ENCODE results near the gene USP20. TPM values are rescaled to one million over a fixed set of nuclear protein-coding genes. Genes with fewer than 3 reads are reported as not detected.

The USP20 gene
- total RNA-seq, 2 experiments from 2014 or later, result 80.4 to 80.9 TPM

GRCh38 chr9:129839324-129840023, 4.2 kb downstream of the USP20 start:
- Mint-ChIP-seq H3K9me3 (no peaks in the 10 kb centered on the region), H3K27me3 (no peaks in the 10 kb centered on the region), H3K36me3 (ENCODE audit: low read depth) (peaks cover 60% of the 10 kb centered on the region), H3K4me1 (ENCODE audit: low read depth) (peaks cover 75% of the 10 kb centered on the region), H3K27ac (peak overlapping the region; percentile 92), H3K4me3 (peak overlapping the region; percentile 85)
- Histone ChIP-seq H3K9me3 (ENCODE audit: control insufficient read depth in 1 of 2, insufficient read depth in 1 of 2, low read length in 2 of 2) (no peaks in the 10 kb centered on the region), H3K27me3 (ENCODE audit: control insufficient read depth in 1 of 2, insufficient read depth in 2 of 2, low read length in 2 of 2) (no peaks in the 10 kb centered on the region), H3K36me3 (ENCODE audit: insufficient read depth, low read length) (peaks cover 28% of the 10 kb centered on the region), H3K27ac (ENCODE audit: low read depth in 1 of 2, low read length in 2 of 2) (peak overlapping the region; percentile 45 to 62), H3K4me1 (ENCODE audit: insufficient read depth, low read length) (peaks cover 61% of the 10 kb centered on the region), H3K4me3 (ENCODE audit: low read length) (peak overlapping the region; percentile 9)
- DNase-seq, result no peak
- CTCF ChIA-PET, result interaction anchor here (1.0 to 1.3 kb wide), 3 partner anchors 12 to 218 kb away, joined by 3 to 4 read pairs (median 4); no protein-coding TSS in a partner anchor
- no peak for ATAC-seq (ENCODE audit: poor library complexity)
- intact Hi-C loops (cut with DNase I, micrococcal nuclease), result loop anchor here (2.0 to 10.0 kb wide), 3 partner anchors 27 to 203 kb away; partner anchors contain the start of gene FNBP1 (in 1 of the 2)
- no peak for TF ChIP-seq CTCF (IDR thresholded peaks at IDR 0.05)
- POLR2A ChIA-PET, result interaction anchor here (0.8 to 6.9 kb wide), 8 partner anchors 11 to 50 kb away, joined by 3 to 134 read pairs (median 4); no protein-coding TSS in a partner anchor

GRCh38 chr9:129840034-129840433, 4.8 kb downstream of the USP20 start:
- peak in 7 of 14 experiments; percentile 14 to 55 (median 31) for DNase-seq
- TF ChIP-seq CTCF (IDR thresholded peaks at IDR 0.05), result no peak
- peaks cover 55% of the 10 kb centered on the region for H3K36me3 Mint-ChIP-seq (ENCODE audit: low read depth)
- H3K27me3 Mint-ChIP-seq, result no peaks in the 10 kb centered on the region
- peak overlapping the region; percentile 68 for H3K4me3 Mint-ChIP-seq
- H3K4me1 Mint-ChIP-seq (ENCODE audit: low read depth), result peaks cover 75% of the 10 kb centered on the region
- intact Hi-C loops (cut with DNase I, micrococcal nuclease), result loop anchor here in 1 of 2 experiments (2.0 kb wide), 1 partner anchor 27 kb away; no protein-coding TSS in a partner anchor
- Histone ChIP-seq H3K4me1 (ENCODE audit: insufficient read depth, low read length) (peaks cover 60% of the 10 kb centered on the region), H3K4me3 (ENCODE audit: low read length) (peak overlapping the region; percentile 9), H3K36me3 (ENCODE audit: insufficient read depth, low read length) (peaks cover 28% of the 10 kb centered on the region), H3K27me3 (ENCODE audit: control insufficient read depth in 1 of 2, insufficient read depth in 2 of 2, low read length in 2 of 2) (no peaks in the 10 kb centered on the region), H3K9me3 (ENCODE audit: control insufficient read depth in 1 of 2, insufficient read depth in 1 of 2, low read length in 2 of 2) (no peaks in the 10 kb centered on the region), H3K27ac (ENCODE audit: low read depth in 1 of 2, low read length in 2 of 2) (peak overlapping the region; percentile 45 to 59)
- ChIA-PET POLR2A (no interaction called here), CTCF (interaction anchor here (0.6 to 0.7 kb wide), 2 partner anchors 24 to 55 kb away, joined by 3 read pairs; no protein-coding TSS in a partner anchor)
- H3K27ac Mint-ChIP-seq, result peak overlapping the region; percentile 92
- peak; percentile 21 for ATAC-seq (ENCODE audit: poor library complexity)
- no peaks in the 10 kb centered on the region for H3K9me3 Mint-ChIP-seq

- H3K9me3 ChIP-seq (ENCODE audit: control insufficient read depth in 1 of 2, insufficient read depth in 1 of 2, low read length in 2 of 2), result no peaks in the 10 kb centered on the region
- no peaks in the 10 kb centered on the region for H3K27me3 ChIP-seq (ENCODE audit: control insufficient read depth in 1 of 2, insufficient read depth in 2 of 2, low read length in 2 of 2)
- POLR2A ChIA-PET, result no interaction called here
- Mint-ChIP-seq H3K4me3 (peak overlapping the region; percentile 1), H3K4me1 (ENCODE audit: low read depth) (peaks cover 76% of the 10 kb centered on the region), H3K27ac (peak overlapping the region; percentile 92), H3K36me3 (ENCODE audit: low read depth) (peaks cover 47% of the 10 kb centered on the region), H3K9me3 (no peaks in the 10 kb centered on the region), H3K27me3 (no peaks in the 10 kb centered on the region)
- H3K4me1 ChIP-seq (ENCODE audit: insufficient read depth, low read length), result peaks cover 70% of the 10 kb centered on the region
- ATAC-seq (ENCODE audit: poor library complexity) (no peak), DNase-seq (no peak)
- CTCF ChIA-PET, result no interaction called here
- H3K4me3 ChIP-seq (ENCODE audit: low read length), result no peak overlapping the region
- H3K27ac ChIP-seq (ENCODE audit: low read depth in 1 of 2, low read length in 2 of 2), result no peak overlapping the region
- TF ChIP-seq CTCF (IDR thresholded peaks at IDR 0.05), result no peak
- H3K36me3 ChIP-seq (ENCODE audit: insufficient read depth, low read length), result peaks cover 28% of the 10 kb centered on the region
- intact Hi-C loops (cut with DNase I, micrococcal nuclease), result loop anchor here in 1 of 2 experiments (2.0 kb wide), 1 partner anchor 26 kb away; no protein-coding TSS in a partner anchor
Measured at GRCh38 chr9:129841071-129841470, 5.8 kb downstream of the USP20 start.
